ENCODE data around the gene MED13.

DNA sequence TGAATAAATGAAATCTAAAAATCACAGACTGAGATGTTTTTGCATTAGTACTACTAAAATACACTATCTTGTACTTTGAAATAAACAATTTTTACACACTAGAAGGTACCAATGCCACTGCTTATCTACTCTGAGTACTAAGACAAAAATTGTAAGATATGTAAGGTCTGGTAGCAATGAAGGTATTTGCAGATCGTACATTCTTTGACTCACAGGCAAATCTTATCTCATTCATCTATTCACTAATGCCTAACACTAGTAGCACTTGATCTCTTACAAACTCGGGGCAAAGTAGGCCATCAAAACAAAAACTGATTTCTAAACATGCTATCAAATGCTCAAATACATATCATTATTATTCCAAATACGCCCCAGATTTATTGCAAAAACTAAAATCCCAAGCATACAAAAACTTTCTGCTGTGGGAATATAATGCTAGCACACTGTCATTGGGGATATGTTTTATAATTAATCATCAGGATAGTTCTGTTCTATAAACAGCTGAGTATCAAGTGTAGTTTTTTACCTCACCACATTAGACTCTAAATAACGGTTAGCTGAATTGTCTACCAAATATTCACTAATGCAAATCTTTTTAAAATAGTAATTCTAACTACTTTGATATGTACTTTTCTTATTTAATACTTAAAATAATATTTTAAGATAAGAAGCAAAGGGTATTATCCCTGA lies 68.0 kb downstream of the MED13 start:
- TF ChIP-seq, protein P1, sequence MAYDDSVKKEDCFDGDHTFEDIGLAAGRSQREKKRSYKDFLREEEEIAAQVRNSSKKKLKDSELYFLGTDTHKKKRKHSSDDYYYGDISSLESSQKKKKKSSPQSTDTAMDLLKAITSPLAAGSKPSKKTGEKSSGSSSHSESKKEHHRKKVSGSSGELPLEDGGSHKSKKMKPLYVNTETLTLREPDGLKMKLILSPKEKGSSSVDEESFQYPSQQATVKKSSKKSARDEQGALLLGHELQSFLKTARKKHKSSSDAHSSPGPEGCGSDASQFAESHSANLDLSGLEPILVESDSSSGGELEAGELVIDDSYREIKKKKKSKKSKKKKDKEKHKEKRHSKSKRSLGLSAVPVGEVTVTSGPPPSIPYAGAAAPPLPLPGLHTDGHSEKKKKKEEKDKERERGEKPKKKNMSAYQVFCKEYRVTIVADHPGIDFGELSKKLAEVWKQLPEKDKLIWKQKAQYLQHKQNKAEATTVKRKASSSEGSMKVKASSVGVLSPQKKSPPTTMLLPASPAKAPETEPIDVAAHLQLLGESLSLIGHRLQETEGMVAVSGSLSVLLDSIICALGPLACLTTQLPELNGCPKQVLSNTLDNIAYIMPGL (CRISPR knock-in tag; IDR thresholded peaks at IDR 0.05; ENCODE audit: borderline replicate concordance) = no peak
- no peak for TF ChIP-seq ZC3H11A (IDR thresholded peaks at IDR 0.05)
- TF ChIP-seq, protein P2, sequence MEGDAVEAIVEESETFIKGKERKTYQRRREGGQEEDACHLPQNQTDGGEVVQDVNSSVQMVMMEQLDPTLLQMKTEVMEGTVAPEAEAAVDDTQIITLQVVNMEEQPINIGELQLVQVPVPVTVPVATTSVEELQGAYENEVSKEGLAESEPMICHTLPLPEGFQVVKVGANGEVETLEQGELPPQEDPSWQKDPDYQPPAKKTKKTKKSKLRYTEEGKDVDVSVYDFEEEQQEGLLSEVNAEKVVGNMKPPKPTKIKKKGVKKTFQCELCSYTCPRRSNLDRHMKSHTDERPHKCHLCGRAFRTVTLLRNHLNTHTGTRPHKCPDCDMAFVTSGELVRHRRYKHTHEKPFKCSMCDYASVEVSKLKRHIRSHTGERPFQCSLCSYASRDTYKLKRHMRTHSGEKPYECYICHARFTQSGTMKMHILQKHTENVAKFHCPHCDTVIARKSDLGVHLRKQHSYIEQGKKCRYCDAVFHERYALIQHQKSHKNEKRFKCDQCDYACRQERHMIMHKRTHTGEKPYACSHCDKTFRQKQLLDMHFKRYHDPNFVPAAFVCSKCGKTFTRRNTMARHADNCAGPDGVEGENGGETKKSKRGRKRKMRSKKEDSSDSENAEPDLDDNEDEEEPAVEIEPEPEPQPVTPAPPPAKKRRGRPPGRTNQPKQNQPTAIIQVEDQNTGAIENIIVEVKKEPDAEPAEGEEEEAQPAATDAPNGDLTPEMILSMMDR (IDR thresholded peaks at IDR 0.05) = no peak
- no peak for TF ChIP-seq RNF2 (IDR thresholded peaks at IDR 0.05; ENCODE audit: borderline replicate concordance, low read depth)

Measured in A549 (cell line).